Uterus (tissue), 2 donors: ENCODE measurements around the gene SLC66A3.

Source experiments
- CTCF ChIP-seq, 4 experiments: fragments of 200-600 bp in 2 of 4; fragments of 450-650 bp in 2 of 4; sonication (generic) in 2 of 4; IDR thresholded peaks; one replicate each; pipeline ENCODE4 v1.5.1; 2016 to 2019; ENCODE audit warnings: antibody characterized with exemption in 4 of 4, mild to moderate bottlenecking in 2 of 4, moderate library complexity in 1 of 4
- POLR2A ChIP-seq, 2 donors: fragments of 450-650 bp; IDR thresholded peaks; one replicate each; pipeline ENCODE4 v1.6.1; 2016; ENCODE audit warnings: antibody characterized with exemption in 2 of 2, mild to moderate bottlenecking in 1 of 2, moderate library complexity in 1 of 2

- TF ChIP-seq CTCF (IDR thresholded peaks at IDR 0.05) (no peak), POLR2A (IDR thresholded peaks at IDR 0.05) (no peak)
Observed at GRCh38 chr2:11156396-11157075, 1.3 kb downstream of the SLC66A3 start.
